MG63 (cell line): ENCODE data around the gene ANKRD31. TPM values are rescaled to one million over a fixed set of nuclear protein-coding genes. Genes with fewer than 3 reads are reported as not detected.
A peak's percentile ranks its signal among the peaks of the same experiment; 100 is the strongest.
"Not testable (repeated sequence)": the region's sequence is repeated elsewhere in the genome, so short reads cannot be mapped to it uniquely, and the experiment has no call there.

Experiments
- DNase-seq: peaks from one replicate; pipeline ENCODE4 v3.0.0-alpha.2; 2020
- H3K27me3 ChIP-seq: fragments of 250-450 bp; sonication (Bioruptor Pico); 2 replicates; pipeline ENCODE4 v1.5.1; 2020; ENCODE audit warnings: mild to moderate bottlenecking, moderate library complexity
- H3K36me3 ChIP-seq: fragments of 250-450 bp; sonication (Bioruptor Pico); 2 replicates; pipeline ENCODE4 v1.5.1; 2020; ENCODE audit warnings: mild to moderate bottlenecking, moderate library complexity
- H3K4me3 ChIP-seq: fragments of 250-450 bp; sonication (Bioruptor Pico); 2 replicates; pipeline ENCODE4 v1.5.1; 2020; ENCODE audit warnings: mild to moderate bottlenecking, moderate library complexity
- H3K9me3 ChIP-seq: fragments of 250-450 bp; sonication (Bioruptor Pico); 2 replicates; pipeline ENCODE4 v1.5.1; 2020; ENCODE audit warnings: mild to moderate bottlenecking, moderate library complexity
- total RNA-seq: library from RNA; depleted of rRNA; stranded (reverse); fragments of >200 nt; shearing (Covaris generic); gene quantifications from 2 replicates; pipeline ENCODE4 v1.2.3, GENCODE V29; 2014; ENCODE audit warnings: low replicate concordance; rRNA removed

The ANKRD31 gene
- not detected in 2 replicates for total RNA-seq

- H3K36me3 ChIP-seq = no peaks in the 10 kb centered on the region
- peak within 1 kb of the TSS; percentile 64 for H3K4me3 ChIP-seq
- peak; percentile 73 for DNase-seq
- H3K9me3 ChIP-seq = no peaks in the 10 kb centered on the region
- no peaks in the 10 kb centered on the region for H3K27me3 ChIP-seq
These were observed at the start of gene ANKRD31 for GRCh38 chr5:75236322-75237316. Gene ANKRD31 (minus strand): TSS chr5:75236878. CDS start chr5:75236686, 192 bp downstream.

DNA sequence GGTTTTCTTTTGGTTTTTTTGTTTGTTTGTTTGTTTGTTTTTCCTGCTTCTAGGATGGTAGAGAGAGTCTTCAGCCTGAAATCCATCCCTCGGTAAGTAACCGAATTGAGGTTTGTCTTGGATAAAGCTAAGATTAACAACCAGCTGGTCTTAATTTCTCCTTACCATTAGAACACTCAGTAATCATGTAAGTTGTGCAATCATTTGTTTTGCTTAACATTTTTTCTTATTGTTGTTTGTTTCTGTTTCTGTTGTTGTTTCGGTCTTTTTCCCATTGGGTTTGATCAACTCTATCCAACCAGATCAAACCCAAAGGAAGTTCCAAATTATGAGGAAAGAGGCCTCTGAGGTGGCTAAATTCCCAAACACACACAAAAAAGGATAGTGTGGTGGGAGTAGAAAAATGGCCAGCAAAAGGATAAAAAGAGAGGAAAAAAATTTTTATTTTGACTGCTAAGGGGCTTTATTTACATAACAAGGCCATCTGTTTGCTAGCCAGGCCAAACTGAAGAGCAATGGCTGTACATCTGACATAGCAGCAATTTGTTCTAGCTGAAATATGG lies 49.6 kb upstream of the ANKRD31 start:
- H3K36me3 ChIP-seq = no peaks in the 10 kb centered on the region
- no peak for DNase-seq
- H3K27me3 ChIP-seq = 0 out of 2 replicates have a peak, but pooled peaks cover 2% of the 10 kb centered on the region
- no peaks in the 10 kb centered on the region for H3K9me3 ChIP-seq
- H3K4me3 ChIP-seq = no peak overlapping the region

DNA sequence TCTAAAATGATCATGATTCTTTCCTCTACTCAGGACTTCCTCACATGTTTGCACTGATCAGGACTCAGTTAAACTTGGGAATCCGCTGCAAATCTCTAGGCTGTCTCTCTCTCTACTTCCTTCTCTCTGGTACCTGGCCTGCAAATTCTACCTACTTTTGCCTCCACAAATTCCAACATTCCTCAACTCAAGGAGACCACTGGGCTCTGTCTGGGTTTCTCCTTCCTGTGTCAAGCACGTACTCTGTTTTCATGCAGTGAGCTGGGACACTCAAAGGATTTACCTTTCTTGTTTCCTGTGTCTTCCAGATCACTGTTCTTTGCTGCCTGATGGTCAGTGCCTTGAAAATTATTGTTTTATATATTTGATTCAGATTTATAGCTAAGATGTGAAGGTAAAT lies 45.9 kb upstream of the ANKRD31 start:
- Histone ChIP-seq H3K9me3 (no peaks in the 10 kb centered on the region), H3K4me3 (no peak overlapping the region), H3K27me3 (no peaks in the 10 kb centered on the region), H3K36me3 (no peaks in the 10 kb centered on the region)
- no peak for DNase-seq

DNA sequence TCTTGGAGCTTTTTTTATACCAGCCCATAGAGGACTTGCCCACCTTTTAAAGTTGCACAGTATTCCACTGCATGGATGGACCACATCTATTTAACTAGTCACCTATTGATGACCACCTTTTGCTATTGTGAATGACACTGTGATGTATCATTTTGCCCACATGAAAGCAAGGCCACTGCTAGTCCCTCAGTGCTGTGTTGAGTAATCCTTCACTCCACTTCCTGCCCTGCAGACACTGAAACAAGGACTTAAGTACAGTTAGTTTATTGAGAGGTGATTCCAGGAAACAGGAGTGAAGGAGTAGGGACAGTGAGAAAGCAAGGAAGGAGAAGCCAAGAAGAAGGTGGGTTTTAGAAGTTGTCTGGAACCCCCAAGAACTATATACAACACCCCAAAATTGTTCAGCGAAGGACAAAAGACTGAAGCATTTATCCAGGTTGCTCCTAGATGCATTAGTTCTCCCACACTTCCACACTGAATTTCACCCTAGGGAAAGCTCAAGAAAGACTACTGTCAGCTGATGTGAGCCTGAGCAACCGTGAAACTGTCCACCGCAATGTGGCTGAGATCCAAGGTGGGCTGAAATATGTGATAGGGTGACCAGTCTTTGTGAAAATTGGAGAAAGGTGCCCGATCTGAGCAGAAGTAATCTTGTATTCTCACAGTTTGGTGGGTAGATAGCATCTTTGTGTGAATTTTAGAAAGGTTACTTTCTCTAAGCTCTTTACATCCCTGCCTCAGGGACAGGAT lies 45.2 kb upstream of the ANKRD31 start:
- no peaks in the 10 kb centered on the region for H3K9me3 ChIP-seq
- H3K27me3 ChIP-seq = no peaks in the 10 kb centered on the region
- no peak for DNase-seq
- no peaks in the 10 kb centered on the region for H3K36me3 ChIP-seq
- no peak overlapping the region for H3K4me3 ChIP-seq

DNA sequence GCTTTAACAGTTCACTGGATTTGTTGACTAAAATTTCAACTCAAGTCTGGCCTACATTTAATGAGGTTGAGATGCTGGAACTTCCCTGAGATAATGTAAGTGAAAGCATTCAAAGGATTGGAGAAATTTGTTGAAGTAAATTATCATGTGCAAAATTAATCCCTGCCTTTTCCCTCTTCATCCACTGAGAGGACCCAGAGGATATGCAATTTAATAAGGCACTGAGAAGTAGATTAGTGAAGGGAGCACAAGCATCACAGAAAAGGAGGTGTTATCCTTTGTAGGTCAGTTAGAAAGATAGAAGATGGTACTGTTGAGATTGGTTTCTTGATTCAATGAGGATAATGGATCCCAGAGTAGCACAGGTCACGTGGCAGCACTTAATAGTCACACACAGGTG lies 42.6 kb upstream of the ANKRD31 start:
- no peaks in the 10 kb centered on the region for H3K27me3 ChIP-seq
- no peak for DNase-seq
- H3K36me3 ChIP-seq = no peaks in the 10 kb centered on the region
- H3K4me3 ChIP-seq = no peak overlapping the region
- H3K9me3 ChIP-seq = no peaks in the 10 kb centered on the region

DNA sequence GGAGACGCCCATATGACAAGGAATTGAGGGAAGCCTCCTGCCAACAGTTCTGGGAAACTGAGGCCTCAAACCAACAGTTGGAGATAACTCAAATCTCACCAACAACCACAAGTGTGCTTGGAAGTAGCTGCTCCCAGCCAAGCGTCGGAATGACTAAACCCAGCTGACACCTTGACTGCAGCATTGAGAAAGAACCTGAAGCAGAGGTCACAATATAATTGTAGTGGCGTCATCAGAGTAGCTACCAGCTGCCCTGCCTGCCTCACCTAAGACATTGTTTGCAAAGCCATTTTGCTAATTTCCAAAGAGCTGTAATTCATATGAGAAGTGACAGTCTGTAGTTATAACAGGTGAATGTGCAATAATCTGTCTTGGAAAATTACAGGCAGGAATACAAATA lies 40.8 kb upstream of the ANKRD31 start:
- no peak for DNase-seq
- Histone ChIP-seq H3K27me3 (no peaks in the 10 kb centered on the region), H3K4me3 (no peak overlapping the region), H3K36me3 (no peaks in the 10 kb centered on the region), H3K9me3 (no peaks in the 10 kb centered on the region)

GRCh38 chr5:75275756-75276155 lies 39.1 kb upstream of the ANKRD31 start:
- Histone ChIP-seq H3K36me3 (no peaks in the 10 kb centered on the region), H3K27me3 (no peaks in the 10 kb centered on the region), H3K4me3 (no peak overlapping the region), H3K9me3 (no peaks in the 10 kb centered on the region)
- DNase-seq = no peak

GRCh38 chr5:75275147-75275546 lies 38.5 kb upstream of the ANKRD31 start:
- Histone ChIP-seq H3K4me3 (no peak overlapping the region), H3K9me3 (no peaks in the 10 kb centered on the region), H3K36me3 (no peaks in the 10 kb centered on the region), H3K27me3 (no peaks in the 10 kb centered on the region)
- DNase-seq = no peak

- no peak for DNase-seq
These were observed 37.8 kb upstream of the ANKRD31 start for GRCh38 chr5:75274486-75274885.

GRCh38 chr5:75270605-75271004 lies 33.9 kb upstream of the ANKRD31 start:
- not testable (repeated sequence) for H3K27me3 ChIP-seq, H3K9me3 ChIP-seq, H3K36me3 ChIP-seq, DNase-seq, H3K4me3 ChIP-seq

More at GRCh38 chr5:75274486-75274885, 37.8 kb upstream of the ANKRD31 start:
- H3K9me3 ChIP-seq = no peaks in the 10 kb centered on the region
- H3K4me3 ChIP-seq = no peak overlapping the region
- no peaks in the 10 kb centered on the region for H3K36me3 ChIP-seq
- H3K27me3 ChIP-seq = no peaks in the 10 kb centered on the region

GRCh38 chr5:75265731-75266130 lies 29.1 kb upstream of the ANKRD31 start:
- Histone ChIP-seq H3K36me3 (no peaks in the 10 kb centered on the region), H3K9me3 (no peaks in the 10 kb centered on the region), H3K27me3 (no peaks in the 10 kb centered on the region; the same call in 1 of the 2 replicates), H3K4me3 (no peak overlapping the region)
- DNase-seq = no peak

DNA sequence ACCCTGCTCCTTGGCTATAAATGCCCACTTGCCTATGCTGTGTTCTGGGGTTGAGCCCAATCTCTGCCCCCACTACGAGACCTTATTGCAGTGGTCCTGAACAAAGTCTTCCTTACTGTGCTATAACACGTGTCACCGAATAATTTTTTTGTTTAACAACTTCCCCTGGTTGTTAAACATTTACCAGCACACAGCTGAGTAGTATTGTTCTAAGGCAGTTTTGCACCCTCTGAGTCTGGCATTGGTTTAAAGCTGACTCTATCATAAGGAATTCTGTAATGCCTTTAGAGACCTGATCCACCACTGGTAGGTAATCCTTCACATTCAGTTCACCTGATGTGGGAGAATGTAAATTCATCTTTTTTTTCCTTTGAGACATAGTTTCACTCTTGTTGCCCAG lies 25.6 kb upstream of the ANKRD31 start:
- Histone ChIP-seq H3K9me3 (no peaks in the 10 kb centered on the region), H3K4me3 (no peak overlapping the region), H3K36me3 (no peaks in the 10 kb centered on the region), H3K27me3 (no peaks in the 10 kb centered on the region; the same call in 1 of the 2 replicates)
- DNase-seq = no peak

DNA sequence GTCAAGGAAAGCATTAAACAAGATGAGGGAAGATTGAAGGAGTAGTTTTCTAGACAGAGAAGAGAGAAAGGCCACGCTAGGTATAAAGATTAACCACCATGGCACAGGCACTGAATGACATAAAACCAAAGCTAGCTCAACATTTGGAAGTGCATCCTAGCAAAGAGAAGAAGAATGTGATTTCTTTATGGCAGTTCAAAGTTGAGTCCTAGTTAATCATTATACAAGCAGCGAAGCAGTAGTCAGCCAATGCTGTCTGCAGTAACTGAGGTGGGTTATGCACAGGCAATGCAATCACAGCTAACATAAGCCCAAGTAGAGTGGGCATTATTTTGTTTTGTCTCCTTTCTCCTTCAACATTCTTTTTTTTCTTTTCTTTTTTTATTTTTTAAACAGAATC lies 24.0 kb upstream of the ANKRD31 start:
- DNase-seq = no peak
- H3K27me3 ChIP-seq = no peaks in the 10 kb centered on the region; the same call in 1 of the 2 replicates
- 0 out of 2 replicates have a peak, but pooled peaks cover 2% of the 10 kb centered on the region for H3K9me3 ChIP-seq
- no peak overlapping the region for H3K4me3 ChIP-seq
- H3K36me3 ChIP-seq = no peaks in the 10 kb centered on the region

DNA sequence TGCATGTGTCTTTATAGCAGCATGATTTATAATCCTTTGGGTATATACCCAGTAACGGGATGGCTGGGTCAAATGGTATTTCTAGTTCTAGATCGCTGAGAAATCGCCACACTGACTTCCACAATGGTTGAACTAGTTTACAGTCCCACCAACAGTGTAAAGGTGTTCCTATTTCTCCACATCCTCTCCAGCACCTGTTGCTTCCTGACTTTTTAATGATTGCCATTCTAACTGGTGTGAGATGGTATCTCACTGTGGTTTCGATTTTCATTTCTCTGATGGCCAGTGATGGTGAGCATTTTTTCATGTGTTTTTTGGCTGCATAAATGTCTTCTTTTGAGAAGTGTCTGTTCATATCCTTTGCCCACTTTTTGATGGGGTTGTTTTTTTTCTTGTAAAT lies 13.8 kb upstream of the ANKRD31 start:
- not testable (repeated sequence) for H3K9me3 ChIP-seq, H3K27me3 ChIP-seq, H3K36me3 ChIP-seq, DNase-seq, H3K4me3 ChIP-seq

- Histone ChIP-seq H3K27me3 (peaks cover 3% of the 10 kb centered on the region; the same call in 1 of the 2 replicates), H3K9me3 (no peaks in the 10 kb centered on the region), H3K36me3 (no peaks in the 10 kb centered on the region), H3K4me3 (no peak overlapping the region)
- DNase-seq = no peak
These were observed 8.3 kb upstream of the ANKRD31 start for GRCh38 chr5:75245023-75245422.

DNA sequence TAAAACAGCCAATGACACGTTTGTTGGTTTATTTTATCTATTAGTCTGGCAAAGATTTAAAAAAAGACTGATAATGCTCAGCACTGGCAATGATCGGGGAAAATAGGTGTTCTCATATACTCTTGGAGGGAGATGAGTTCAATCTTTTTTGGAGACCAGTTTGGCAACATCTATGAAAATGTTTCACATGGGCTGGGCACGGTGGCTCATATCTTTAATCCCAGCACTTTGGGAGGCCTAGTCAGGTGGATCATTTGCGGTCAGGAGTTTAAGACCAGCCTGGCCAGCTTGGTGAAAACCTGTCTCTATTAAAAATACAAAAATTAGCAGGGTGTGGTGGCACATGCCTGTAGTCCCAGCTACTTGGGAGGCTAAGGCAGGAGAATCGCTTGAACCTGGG lies 6.8 kb upstream of the ANKRD31 start:
- H3K27me3 ChIP-seq = no peaks in the 10 kb centered on the region
- H3K4me3 ChIP-seq = no peak overlapping the region
- DNase-seq = no peak
- H3K9me3 ChIP-seq = no peaks in the 10 kb centered on the region
- H3K36me3 ChIP-seq = no peaks in the 10 kb centered on the region

GRCh38 chr5:75243100-75243499 lies 6.4 kb upstream of the ANKRD31 start:
- no peaks in the 10 kb centered on the region for H3K9me3 ChIP-seq
- DNase-seq = no peak

More at GRCh38 chr5:75243100-75243499, 6.4 kb upstream of the ANKRD31 start:
- Histone ChIP-seq H3K36me3 (no peaks in the 10 kb centered on the region), H3K4me3 (no peak overlapping the region), H3K27me3 (no peaks in the 10 kb centered on the region)
